B cell (primary cell): Measurements from ENCODE around the gene BRIP1. TPM values are rescaled to one million over a fixed set of nuclear protein-coding genes. Genes with fewer than 3 reads are reported as not detected.
"Not testable (repeated sequence)": the region's sequence is repeated elsewhere in the genome, so short reads cannot be mapped to it uniquely, and the experiment has no call there.

ENCODE experiments used
- ATAC-seq: fragments of 200-7000 bp; cut with Tn5 transposase; one replicate; pipeline ENCODE4 v1.10.0; 2021; ENCODE audit warnings: low read depth, mild to moderate bottlenecking, moderate number of reproducible peaks, moderate library complexity
- CTCF ChIA-PET: fragments of 350-600 bp; sonication (Branson Sonifier 250); formaldehyde crosslinking; loops from one replicate; lab custom pipeline; 2021; ENCODE audit warnings: antibody characterized with exemption, inconsistent platforms; lab: Charles Lee
- POLR2A ChIA-PET: fragments of 350-600 bp; sonication (Branson Sonifier 250); formaldehyde crosslinking; loops from one replicate; lab custom pipeline; 2021; ENCODE audit warnings: antibody characterized with exemption; lab: Charles Lee
- DNase-seq: peaks from one replicate; pipeline ENCODE4 v3.0.0; 2013
- H2AFZ ChIP-seq: 2 replicates; pipeline ENCODE4 v1.6.1; 2012; ENCODE audit warnings: mild to moderate bottlenecking, low read depth, low read length; ENCODE audit not compliant: insufficient read depth, poor library complexity, severe bottlenecking
- H3K27ac ChIP-seq, 2 donors: 1 replicate in 1 of 2; 2 replicates in 1 of 2; pipeline ENCODE4 v1.5.1; 2012 to 2013; ENCODE audit warnings: low read length in 2 of 2, mild to moderate bottlenecking in 2 of 2, moderate library complexity in 1 of 2
- H3K27me3 ChIP-seq, 4 experiments: fragments of 200-600 bp in 1 of 4; sonication (generic) in 1 of 4; replicated peaks in 1 of 4; 1 replicate in 2 of 4; 2 replicates in 2 of 4; pipeline versions ENCODE4 v1.6.1 to v1.7.0; 2013 to 2016; ENCODE audit warnings: low read length in 3 of 4, mild to moderate bottlenecking in 2 of 4, mixed read lengths in 1 of 4, moderate library complexity in 1 of 4; ENCODE audit not compliant: insufficient read depth in 4 of 4, control insufficient read depth in 3 of 4; ENCODE audit errors: control extremely low read depth in 1 of 4
- H3K36me3 ChIP-seq, 2 experiments: replicated peaks in 1 of 2; 1 replicate in 1 of 2; 2 replicates in 1 of 2; pipeline versions ENCODE4 v1.6.1 to v1.7.1; 2013; ENCODE audit warnings: low read length in 1 of 2; ENCODE audit not compliant: insufficient read depth in 2 of 2, control insufficient read depth in 1 of 2; ENCODE audit errors: control extremely low read depth in 1 of 2, extremely low read depth in 1 of 2
- H3K4me1 ChIP-seq, 2 donors: fragments of 200-600 bp in 1 of 2; sonication (generic) in 1 of 2; 1 replicate in 1 of 2; 2 replicates in 1 of 2; pipeline versions ENCODE4 v1.5.1 to v1.6.1; 2013 to 2017; ENCODE audit warnings: low read length in 2 of 2; ENCODE audit not compliant: control insufficient read depth in 2 of 2, insufficient read depth in 2 of 2
- H3K4me2 ChIP-seq: replicated peaks from 2 replicates; pipeline ENCODE3; 2012; ENCODE audit warnings: mild to moderate bottlenecking, low read depth, low read length; ENCODE audit not compliant: poor library complexity, severe bottlenecking
- H3K4me3 ChIP-seq, 5 experiments: fragments of 200-600 bp in 1 of 5; sonication (generic) in 1 of 5; 1 replicate in 3 of 5; 2 replicates in 2 of 5; pipeline versions ENCODE4 v1.5.1 to v1.7.0; 2011 to 2016; ENCODE audit warnings: low read length in 4 of 5, mild to moderate bottlenecking in 4 of 5, low read depth in 2 of 5, control low read depth in 1 of 5, moderate library complexity in 1 of 5; ENCODE audit not compliant: insufficient read depth in 1 of 5; ENCODE audit errors: control extremely low read depth in 1 of 5, extremely low read depth in 1 of 5
- H3K79me2 ChIP-seq: fragments of 200-600 bp; sonication (generic); one replicate; pipeline ENCODE4 v1.6.0; 2016; ENCODE audit warnings: low read length; ENCODE audit not compliant: control insufficient read depth, insufficient read depth
- H3K9ac ChIP-seq: fragments of 200-600 bp; sonication (generic); 2 replicates; pipeline ENCODE4 v1.6.1; 2017; ENCODE audit warnings: mild to moderate bottlenecking, low read length, moderate library complexity
- H3K9me3 ChIP-seq, 3 donors: one replicate each; pipeline versions ENCODE4 v1.6.1 to v1.7.1; 2013; ENCODE audit warnings: low read length in 2 of 3; ENCODE audit not compliant: control insufficient read depth in 2 of 3, insufficient read depth in 1 of 3; ENCODE audit errors: control extremely low read depth in 1 of 3
- H4K20me1 ChIP-seq: 2 replicates; pipeline ENCODE4 v1.6.0; 2012; ENCODE audit warnings: mild to moderate bottlenecking, low read length; ENCODE audit not compliant: insufficient read depth, control insufficient read depth, poor library complexity, severe bottlenecking
- H3K27ac Mint-ChIP-seq: one replicate; pipeline ENCODE4 v1.8.0; 2021; ENCODE audit warnings: mixed read lengths
- H3K27me3 Mint-ChIP-seq: one replicate; pipeline ENCODE4 v1.8.0; 2021; ENCODE audit warnings: mixed read lengths
- H3K4me1 Mint-ChIP-seq: one replicate; pipeline ENCODE4 v1.8.0; 2021; ENCODE audit warnings: mixed read lengths
- H3K4me3 Mint-ChIP-seq: one replicate; pipeline ENCODE4 v1.8.0; 2021; ENCODE audit warnings: mixed read lengths
- H3K9me3 Mint-ChIP-seq: one replicate; pipeline ENCODE4 v1.8.0; 2022; ENCODE audit warnings: mixed read lengths; ENCODE audit not compliant: insufficient read depth
- CTCF ChIP-seq: fragments of 200-600 bp; IDR thresholded peaks from one replicate; pipeline ENCODE4 v1.8.0; 2022; ENCODE audit warnings: antibody characterized with exemption, mild to moderate bottlenecking
- EZH2 ChIP-seq: IDR thresholded peaks from 2 replicates; pipeline ENCODE4 v1.6.1; 2012; ENCODE audit warnings: borderline replicate concordance, low read depth, mild to moderate bottlenecking, moderate library complexity, low read length; ENCODE audit not compliant: insufficient read depth, poor library complexity, severe bottlenecking
- WGBS: methylation state at CpG from one replicate; pipeline ENCODE4 v1.1.5; 2013; ENCODE audit warnings: missing lambda C conversion rate; ENCODE audit not compliant: insufficient coverage; 5-methylcytosine and 5-hydroxymethylcytosine counted together
- intact Hi-C: fragments of 100-400 bp; cut with micrococcal nuclease; formaldehyde crosslinking; loops from one replicate; pipeline ENCODE4 v1.10.0; 2022
- polyA plus RNA-seq: library from polyadenylated mRNA; depleted of rRNA; stranded (reverse); fragments of >200 nt; gene quantifications from 2 replicates; pipeline ENCODE4 v1.2.3, GENCODE V29; 2012
- total RNA-seq, 2 donors: library from RNA; stranded (reverse); fragments of 120-200 nt in 1 of 2; gene quantifications; 1 replicate in 1 of 2; 2 replicates in 1 of 2; pipeline versions ENCODE4 v1.2.3 to v1.2.4, GENCODE V29; 2013 to 2022

Gene BRIP1
- total and polyA plus RNA-seq, 2 donors (not counting 1 experiment from before 2014, with no cell fraction given), result 0.89 to 2.4 TPM

- ChIA-PET POLR2A (interaction anchor here (0.6 to 0.9 kb wide), 2 partner anchors 23 to 202 kb away, joined by 3 to 9 read pairs; no protein-coding TSS in a partner anchor), CTCF (interaction anchor here (2.0 kb wide), 1 partner anchor 202 kb away, joined by 5 read pairs; no protein-coding TSS in a partner anchor)
- Histone ChIP-seq H3K9ac (peak overlapping the region; percentile 87), H2AFZ (peak overlapping the region; percentile 97), H3K27ac (peak overlapping the region; percentile 26 to 67), H3K9me3 (no peaks in the 10 kb centered on the region), H3K4me2 (peak overlapping the region; percentile 84), H3K4me1 (peaks cover 3 to 10% of the 10 kb centered on the region in 2 donors), H3K27me3 (no peaks in the 10 kb centered on the region), H3K36me3 (peaks cover 0 to 7% of the 10 kb centered on the region in 2 experiments), H4K20me1 (no peaks in the 10 kb centered on the region), H3K79me2 (no peaks in the 10 kb centered on the region), H3K4me3 (peak overlapping the region; percentile 71 to 96 (median 84))
- Mint-ChIP-seq H3K4me1 (peaks cover 18% of the 10 kb centered on the region), H3K9me3 (no peaks in the 10 kb centered on the region), H3K27me3 (no peaks in the 10 kb centered on the region), H3K27ac (peak overlapping the region; percentile 89), H3K4me3 (peak overlapping the region; percentile 92)
- intact Hi-C loops, result loop anchor here (1.0 to 5.0 kb wide), 3 partner anchors 46 to 203 kb away; partner anchors contain the start of gene INTS2
- 1% methylated on average over 7 of the region's 8 CpGs for WGBS
- ATAC-seq (peak; percentile 6), DNase-seq (no peak)
- TF ChIP-seq CTCF (no peak), EZH2 (no peak)
These were observed 436 bp upstream of the BRIP1 start for GRCh38 chr17:61863801-61864126.

- no peak overlapping the region for H3K4me3 ChIP-seq
- ChIA-PET POLR2A (interaction anchor here (0.6 kb wide), 1 partner anchor 22 kb away, joined by 7 read pairs; no protein-coding TSS in a partner anchor), CTCF (interaction anchor here (2.0 kb wide), 1 partner anchor 204 kb away, joined by 5 read pairs; no protein-coding TSS in a partner anchor)
- peaks cover 3 to 10% of the 10 kb centered on the region in 2 donors for H3K4me1 ChIP-seq
- intact Hi-C loops, result loop anchor here (5.0 kb wide), 1 partner anchor 45 kb away; no protein-coding TSS in a partner anchor
- H3K27ac Mint-ChIP-seq, result peak overlapping the region; percentile 22
- H3K9ac ChIP-seq, result no peak overlapping the region
- H3K36me3 ChIP-seq, result peaks cover 0 to 4% of the 10 kb centered on the region in 2 experiments
- no peaks in the 10 kb centered on the region for H4K20me1 ChIP-seq
- WGBS, result no CpG with 5 or more reads among the region's 1 CpG
- no peak overlapping the region for H3K27ac ChIP-seq
- TF ChIP-seq EZH2 (no peak), CTCF (no peak)
- H3K27me3 Mint-ChIP-seq, result no peaks in the 10 kb centered on the region
- DNase-seq (no peak), ATAC-seq (no peak)
- H3K27me3 ChIP-seq, result no peaks in the 10 kb centered on the region
- no peak overlapping the region for H3K4me2 ChIP-seq
- H3K9me3 Mint-ChIP-seq, result no peaks in the 10 kb centered on the region
- H3K4me3 Mint-ChIP-seq, result peak overlapping the region; percentile 92
- H3K79me2 ChIP-seq, result no peaks in the 10 kb centered on the region
- H3K4me1 Mint-ChIP-seq, result peaks cover 18% of the 10 kb centered on the region
- no peaks in the 10 kb centered on the region for H3K9me3 ChIP-seq
- peak overlapping the region; percentile 97 for H2AFZ ChIP-seq
These were observed 1.2 kb downstream of the BRIP1 start for GRCh38 chr17:61862105-61862574.

- H3K4me3 ChIP-seq, H2AFZ ChIP-seq, H3K4me3 Mint-ChIP-seq, H3K9me3 Mint-ChIP-seq, H3K27me3 Mint-ChIP-seq, H3K4me2 ChIP-seq, H4K20me1 ChIP-seq, DNase-seq, H3K9ac ChIP-seq, H3K79me2 ChIP-seq, H3K27me3 ChIP-seq, POLR2A ChIA-PET, CTCF ChIA-PET, H3K27ac ChIP-seq, H3K27ac Mint-ChIP-seq, H3K4me1 ChIP-seq, H3K9me3 ChIP-seq, H3K36me3 ChIP-seq, ATAC-seq: not testable (repeated sequence)
- WGBS, result 97% methylated on average over 8 of the region's 10 CpGs
- intact Hi-C loops, result loop anchor here (5.0 kb wide), 1 partner anchor 43 kb away; no protein-coding TSS in a partner anchor
- H3K4me1 Mint-ChIP-seq, result peaks cover 18% of the 10 kb centered on the region
These were observed 2.9 kb downstream of the BRIP1 start for GRCh38 chr17:61860397-61860796.
